ENCODE measurements around the gene CA10. TPM values are rescaled to one million over a fixed set of nuclear protein-coding genes. Genes with fewer than 3 reads are reported as not detected.

CA10 gene
- total RNA-seq, 2 donors from 2014 or later = not detected

- Mint-ChIP-seq H3K4me3 (no peak overlapping the region), H3K4me1 (ENCODE audit: low read depth in 2 of 2) (no peaks in the 10 kb centered on the region), H3K27ac (no peak overlapping the region), H3K36me3 (no peaks in the 10 kb centered on the region), H3K27me3 (peaks cover 0 to 14% of the 10 kb centered on the region in 2 donors), H3K9me3 (peaks cover 20% of the 10 kb centered on the region)
- ATAC-seq = no peak
- DNase-seq (ENCODE audit: low spot score) = no peak
These were observed 29.8 kb downstream of the CA10 start for GRCh38 chr17:52128721-52129120.

- DNase-seq (ENCODE audit: low spot score) (no peak), ATAC-seq (no peak)
- H3K9me3 Mint-ChIP-seq = peaks cover 26% of the 10 kb centered on the region
- no peaks in the 10 kb centered on the region for H3K36me3 Mint-ChIP-seq
- H3K4me3 Mint-ChIP-seq = no peak overlapping the region
- H3K27me3 Mint-ChIP-seq = peaks cover 0 to 19% of the 10 kb centered on the region in 2 donors
- H3K4me1 Mint-ChIP-seq (ENCODE audit: low read depth in 2 of 2) = no peaks in the 10 kb centered on the region
- no peak overlapping the region for H3K27ac Mint-ChIP-seq
These were observed 33.5 kb downstream of the CA10 start for GRCh38 chr17:52124993-52125392.

GRCh38 chr17:52124561-52124960 is 34.0 kb downstream of the CA10 start:
- no peak overlapping the region for H3K27ac Mint-ChIP-seq
- no peak overlapping the region for H3K4me3 Mint-ChIP-seq
- H3K36me3 Mint-ChIP-seq = no peaks in the 10 kb centered on the region
- peaks cover 23% of the 10 kb centered on the region for H3K9me3 Mint-ChIP-seq
- DNase-seq (ENCODE audit: low spot score) (no peak), ATAC-seq (no peak)
- no peaks in the 10 kb centered on the region for H3K4me1 Mint-ChIP-seq (ENCODE audit: low read depth in 2 of 2)
- peaks cover 0 to 18% of the 10 kb centered on the region in 2 donors for H3K27me3 Mint-ChIP-seq

GRCh38 chr17:52120465-52120864 is 38.0 kb downstream of the CA10 start:
- ATAC-seq (no peak), DNase-seq (ENCODE audit: low spot score) (no peak)
- Mint-ChIP-seq H3K4me1 (ENCODE audit: low read depth in 2 of 2) (no peaks in the 10 kb centered on the region), H3K36me3 (no peaks in the 10 kb centered on the region), H3K27me3 (peaks cover 0 to 5% of the 10 kb centered on the region in 2 donors), H3K4me3 (no peak overlapping the region), H3K9me3 (peaks cover 9% of the 10 kb centered on the region), H3K27ac (no peak overlapping the region)

GRCh38 chr17:52110923-52111581 is 47.5 kb downstream of the CA10 start:
- Mint-ChIP-seq H3K36me3 (no peaks in the 10 kb centered on the region), H3K9me3 (no peaks in the 10 kb centered on the region), H3K27ac (no peak overlapping the region), H3K4me1 (ENCODE audit: low read depth in 2 of 2) (no peaks in the 10 kb centered on the region), H3K27me3 (peaks cover 0 to 2% of the 10 kb centered on the region in 2 donors), H3K4me3 (no peak overlapping the region)
- no peak for DNase-seq (ENCODE audit: low spot score)
- ATAC-seq = no peak

- no peak for DNase-seq (ENCODE audit: low spot score)
- ATAC-seq = no peak
- Mint-ChIP-seq H3K9me3 (no peaks in the 10 kb centered on the region), H3K4me1 (ENCODE audit: low read depth in 2 of 2) (no peaks in the 10 kb centered on the region), H3K27ac (no peak overlapping the region), H3K27me3 (peaks cover 0 to 2% of the 10 kb centered on the region in 2 donors), H3K36me3 (no peaks in the 10 kb centered on the region), H3K4me3 (no peak overlapping the region)
These were observed 51.8 kb downstream of the CA10 start for GRCh38 chr17:52106638-52107261.

GRCh38 chr17:52106072-52106471 is 52.4 kb downstream of the CA10 start:
- no peaks in the 10 kb centered on the region for H3K9me3 Mint-ChIP-seq
- DNase-seq (ENCODE audit: low spot score) (no peak), ATAC-seq (no peak)
- peaks cover 0 to 2% of the 10 kb centered on the region in 2 donors for H3K27me3 Mint-ChIP-seq
- no peak overlapping the region for H3K4me3 Mint-ChIP-seq
- no peaks in the 10 kb centered on the region for H3K36me3 Mint-ChIP-seq
- no peak overlapping the region for H3K27ac Mint-ChIP-seq
- H3K4me1 Mint-ChIP-seq (ENCODE audit: low read depth in 2 of 2) = no peaks in the 10 kb centered on the region

GRCh38 chr17:52105591-52105990 is 52.9 kb downstream of the CA10 start:
- H3K27ac Mint-ChIP-seq = no peak overlapping the region
- H3K36me3 Mint-ChIP-seq = no peaks in the 10 kb centered on the region
- no peaks in the 10 kb centered on the region for H3K9me3 Mint-ChIP-seq
- H3K27me3 Mint-ChIP-seq = peaks cover 0 to 2% of the 10 kb centered on the region in 2 donors
- ATAC-seq (no peak), DNase-seq (ENCODE audit: low spot score) (no peak)
- H3K4me1 Mint-ChIP-seq (ENCODE audit: low read depth in 2 of 2) = no peaks in the 10 kb centered on the region
- H3K4me3 Mint-ChIP-seq = no peak overlapping the region

- ATAC-seq (no peak), DNase-seq (ENCODE audit: low spot score) (no peak)
- no peaks in the 10 kb centered on the region for H3K36me3 Mint-ChIP-seq
- no peaks in the 10 kb centered on the region for H3K4me1 Mint-ChIP-seq (ENCODE audit: low read depth in 2 of 2)
- no peaks in the 10 kb centered on the region for H3K27me3 Mint-ChIP-seq
- no peak overlapping the region for H3K27ac Mint-ChIP-seq
- H3K9me3 Mint-ChIP-seq = no peaks in the 10 kb centered on the region
- H3K4me3 Mint-ChIP-seq = no peak overlapping the region
These were observed 62.5 kb downstream of the CA10 start for GRCh38 chr17:52096056-52096455.

- DNase-seq (ENCODE audit: low spot score) = no peak
- Mint-ChIP-seq H3K4me3 (no peak overlapping the region), H3K36me3 (no peaks in the 10 kb centered on the region), H3K27ac (no peak overlapping the region), H3K4me1 (ENCODE audit: low read depth in 2 of 2) (no peaks in the 10 kb centered on the region), H3K27me3 (no peaks in the 10 kb centered on the region), H3K9me3 (peaks cover 6% of the 10 kb centered on the region)
- ATAC-seq = no peak
These were observed 74.3 kb downstream of the CA10 start for GRCh38 chr17:52084176-52084575.

GRCh38 chr17:52079496-52079895 is 79.0 kb downstream of the CA10 start:
- DNase-seq (ENCODE audit: low spot score) (no peak), ATAC-seq (no peak)
- H3K9me3 Mint-ChIP-seq = peaks cover 4% of the 10 kb centered on the region
- no peaks in the 10 kb centered on the region for H3K36me3 Mint-ChIP-seq
- no peaks in the 10 kb centered on the region for H3K4me1 Mint-ChIP-seq (ENCODE audit: low read depth in 2 of 2)
- no peak overlapping the region for H3K4me3 Mint-ChIP-seq
- no peak overlapping the region for H3K27ac Mint-ChIP-seq
- H3K27me3 Mint-ChIP-seq = no peaks in the 10 kb centered on the region

GRCh38 chr17:52071712-52072111 is 86.8 kb downstream of the CA10 start:
- H3K27ac Mint-ChIP-seq = no peak overlapping the region
- H3K9me3 Mint-ChIP-seq = peaks cover 3% of the 10 kb centered on the region
- H3K27me3 Mint-ChIP-seq = peaks cover 0 to 7% of the 10 kb centered on the region in 2 donors
- H3K4me1 Mint-ChIP-seq (ENCODE audit: low read depth in 2 of 2) = no peaks in the 10 kb centered on the region
- H3K4me3 Mint-ChIP-seq = no peak overlapping the region
- ATAC-seq (no peak), DNase-seq (ENCODE audit: low spot score) (no peak)
- no peaks in the 10 kb centered on the region for H3K36me3 Mint-ChIP-seq

GRCh38 chr17:52064791-52065211 is 93.7 kb downstream of the CA10 start:
- Mint-ChIP-seq H3K4me3 (no peak overlapping the region), H3K36me3 (no peaks in the 10 kb centered on the region), H3K27me3 (no peaks in the 10 kb centered on the region), H3K27ac (no peak overlapping the region), H3K9me3 (peaks cover 15% of the 10 kb centered on the region), H3K4me1 (ENCODE audit: low read depth in 2 of 2) (no peaks in the 10 kb centered on the region)
- ATAC-seq = no peak
- DNase-seq (ENCODE audit: low spot score) = no peak

GRCh38 chr17:52049496-52049895 is 109.0 kb downstream of the CA10 start:
- Mint-ChIP-seq H3K36me3 (no peaks in the 10 kb centered on the region), H3K4me3 (no peak overlapping the region), H3K4me1 (ENCODE audit: low read depth in 2 of 2) (no peaks in the 10 kb centered on the region), H3K27me3 (no peaks in the 10 kb centered on the region), H3K9me3 (peaks cover 16% of the 10 kb centered on the region), H3K27ac (no peak overlapping the region)
- no peak for DNase-seq (ENCODE audit: low spot score)
- ATAC-seq = no peak

All from natural killer cell treated with Interleukin-12 subunit alpha and Interleukin-12 subunit beta and Interleukin-15 and Interleukin-18, amount 100 ng/mL, for 72 hours (primary cell).